Spleen (tissue), 11 donors: Measurements from ENCODE around the gene ECT2. TPM values are rescaled to one million over a fixed set of nuclear protein-coding genes. Genes with fewer than 3 reads are reported as not detected.
"Not testable (repeated sequence)": the region's sequence is repeated elsewhere in the genome, so short reads cannot be mapped to it uniquely, and the experiment has no call there.

ENCODE experiments used
- DNase-seq: peaks from one replicate; pipeline ENCODE4 v3.0.0-alpha.2; 2020
- H3K27ac ChIP-seq, 8 donors: fragments of 200-600 bp; sonication (generic) in 7 of 8; 1 replicate in 4 of 8; 2 replicates in 4 of 8; pipeline versions ENCODE4 v1.5.0 to v1.8.0; 2016 to 2021; ENCODE audit warnings: inconsistent platforms in 4 of 8, mild to moderate bottlenecking in 4 of 8, moderate library complexity in 1 of 8
- H3K27me3 ChIP-seq, 7 donors: fragments of 200-600 bp; sonication (generic) in 6 of 7; replicated peaks in 1 of 7; 1 replicate in 4 of 7; 2 replicates in 3 of 7; pipeline versions ENCODE4 v1.5.0 to v1.8.0; 2016 to 2021; ENCODE audit warnings: inconsistent platforms in 3 of 7, mild to moderate bottlenecking in 1 of 7
- H3K36me3 ChIP-seq, 6 donors: fragments of 200-600 bp; sonication (generic) in 5 of 6; 1 replicate in 4 of 6; 2 replicates in 2 of 6; pipeline versions ENCODE4 v1.5.0 to v1.8.0; 2016 to 2021; ENCODE audit warnings: inconsistent platforms in 2 of 6
- H3K4me1 ChIP-seq, 6 donors: fragments of 200-600 bp; sonication (generic) in 5 of 6; 1 replicate in 3 of 6; 2 replicates in 3 of 6; pipeline versions ENCODE4 v1.5.0 to v1.8.0; 2016 to 2021; ENCODE audit warnings: inconsistent platforms in 3 of 6
- H3K4me3 ChIP-seq, 8 donors: fragments of 200-600 bp; sonication (generic) in 7 of 8; 1 replicate in 4 of 8; 2 replicates in 4 of 8; pipeline versions ENCODE4 v1.5.0 to v1.8.0; 2016 to 2021; ENCODE audit warnings: inconsistent platforms in 4 of 8, mild to moderate bottlenecking in 4 of 8, moderate library complexity in 2 of 8
- H3K9me3 ChIP-seq, 8 donors: fragments of 200-600 bp; sonication (generic) in 7 of 8; 1 replicate in 4 of 8; 2 replicates in 4 of 8; pipeline versions ENCODE4 v1.5.0 to v1.8.0; 2016 to 2021; ENCODE audit warnings: inconsistent platforms in 4 of 8
- CTCF ChIP-seq, 11 experiments: fragments of 200-600 bp in 7 of 11; fragments of 450-650 bp in 4 of 11; sonication (generic) in 4 of 11; IDR thresholded peaks in 8 of 11; conservative IDR thresholded peaks in 3 of 11; 1 replicate in 7 of 11; 2 replicates in 4 of 11; pipeline versions ENCODE4 v1.4.0 to v1.8.0; 2016 to 2021; ENCODE audit warnings: antibody characterized with exemption in 11 of 11, inconsistent platforms in 4 of 11, mild to moderate bottlenecking in 1 of 11
- POLR2A ChIP-seq, 3 donors: fragments of 450-650 bp; IDR thresholded peaks; one replicate each; pipeline ENCODE4 v1.5.1; 2017; ENCODE audit warnings: antibody characterized with exemption in 3 of 3, mild to moderate bottlenecking in 1 of 3
- POLR2AphosphoS5 ChIP-seq, 3 donors: sonication (generic); formaldehyde crosslinking; IDR thresholded peaks; one replicate each; pipeline ENCODE4 v1.5.1; 2017; ENCODE audit warnings: antibody characterized with exemption in 3 of 3
- WGBS, 5 donors: extraction: QIAGEN DNeasy Blood & Tissue Kit in 3 of 5; methylation state at CpG; one replicate each; pipeline versions ENCODE4 v1.1.5 to v1.1.7; 2013 to 2018; 5-methylcytosine and 5-hydroxymethylcytosine counted together
- intact Hi-C: fragments of 100-400 bp; cut with DNase I; formaldehyde crosslinking; loops from one replicate; pipeline ENCODE4 v1.15.0; 2023; ENCODE audit warnings: low total_unique reads
- polyA plus RNA-seq, 3 donors: library from polyadenylated mRNA; stranded (reverse); fragments of 200-250 nt; gene quantifications; one replicate each; pipeline ENCODE4 v1.2.1, GENCODE V29; 2013
- total RNA-seq, 7 donors: library from RNA; depleted of rRNA in 3 of 7; stranded (reverse); fragments of >200 nt in 3 of 7; fragmentation: NEBNext Ultra II Directional in 4 of 7; extraction: Animal tissue kit (Norgen Biotek cat#: 25700) in 4 of 7; gene quantifications; one replicate each; pipeline versions ENCODE4 v1.1.0 to v1.2.1, GENCODE V29; 2016 to 2021
- donor health status: healthy with polysubstance abuse.
- donor health status: DM: no; HTN: no; CAD: no; lungs with moderate emphysema.
- donor health status: DM: no; HTN: no; CAD: no.
- donor health status: Bipolar disorder and iron deficiency.
- donor health status: healthy.
- donor health status: DM: no; HTN: no; CAD: no.
- donor health status: DM: yes; HTN: yes; CAD: no.

The ECT2 gene
- total and polyA plus RNA-seq, 10 donors, result 2.2 to 19.1 (median 9.7) TPM

GRCh38 chr3:172702256-172702655 is 48.3 kb upstream of the ECT2 start:
- no peaks in the 10 kb centered on the region for H3K36me3 ChIP-seq
- TF ChIP-seq POLR2AphosphoS5 (IDR thresholded peaks at IDR 0.05) (no peak), CTCF (IDR thresholded peaks at IDR 0.05 in 8 of 11, conservative IDR thresholded peaks at IDR 0.05 in 3 of 11) (no peak), POLR2A (IDR thresholded peaks at IDR 0.05) (no peak)
- no peak for DNase-seq
- H3K27ac ChIP-seq, result no peak overlapping the region
- H3K4me1 ChIP-seq, result peaks cover 0 to 38% (median 13%) of the 10 kb centered on the region in 6 donors
- intact Hi-C loops, result no loop called here
- no peak overlapping the region for H3K4me3 ChIP-seq
- H3K27me3 ChIP-seq, result no peaks in the 10 kb centered on the region
- WGBS, 5 donors, result 85 to 93% (median 90%) methylated on average over 3 of the region's 3 CpGs
- no peaks in the 10 kb centered on the region for H3K9me3 ChIP-seq

GRCh38 chr3:172702731-172703130 is 47.8 kb upstream of the ECT2 start:
- intact Hi-C loops, H3K27ac ChIP-seq, H3K27me3 ChIP-seq, DNase-seq, H3K9me3 ChIP-seq, H3K4me3 ChIP-seq, H3K36me3 ChIP-seq: not testable (repeated sequence)
- H3K4me1 ChIP-seq, result peaks cover 0 to 39% (median 13%) of the 10 kb centered on the region in 6 donors
- 86 to 93% (median 90%) methylated on average over 3 of the region's 3 CpGs for WGBS, 5 donors

GRCh38 chr3:172704001-172704400 is 46.5 kb upstream of the ECT2 start:
- WGBS, 5 donors, result 15 to 54% (median 39%) methylated on average over 1 of the region's 1 CpG
- Histone ChIP-seq H3K27me3 (no peaks in the 10 kb centered on the region), H3K27ac (no peak overlapping the region), H3K4me3 (no peak overlapping the region), H3K36me3 (no peaks in the 10 kb centered on the region), H3K9me3 (no peaks in the 10 kb centered on the region), H3K4me1 (peaks cover 0 to 32% (median 6%) of the 10 kb centered on the region in 6 donors)
- DNase-seq, result no peak
- no peak for TF ChIP-seq CTCF (IDR thresholded peaks at IDR 0.05 in 8 of 11, conservative IDR thresholded peaks at IDR 0.05 in 3 of 11)
- TF ChIP-seq POLR2A (IDR thresholded peaks at IDR 0.05), result no peak
- TF ChIP-seq POLR2AphosphoS5 (IDR thresholded peaks at IDR 0.05), result no peak
- intact Hi-C loops, result no loop called here

GRCh38 chr3:172705170-172705569 is 45.4 kb upstream of the ECT2 start:
- Histone ChIP-seq H3K27ac (no peak overlapping the region), H3K9me3 (no peaks in the 10 kb centered on the region), H3K4me3 (no peak overlapping the region), H3K27me3 (no peaks in the 10 kb centered on the region), H3K36me3 (no peaks in the 10 kb centered on the region), H3K4me1 (peaks cover 9 to 33% (median 14%) of the 10 kb centered on the region in 6 donors)
- no peak for DNase-seq
- TF ChIP-seq CTCF (IDR thresholded peaks at IDR 0.05 in 8 of 11, conservative IDR thresholded peaks at IDR 0.05 in 3 of 11), result no peak
- no peak for TF ChIP-seq POLR2AphosphoS5 (IDR thresholded peaks at IDR 0.05)
- WGBS, 5 donors, result 91 to 100% (median 93%) methylated on average over 4 of the region's 4 CpGs
- intact Hi-C loops, result no loop called here

- Histone ChIP-seq H3K4me3 (no peak overlapping the region), H3K27me3 (no peaks in the 10 kb centered on the region), H3K9me3 (no peaks in the 10 kb centered on the region), H3K4me1 (peaks cover 10 to 43% (median 21%) of the 10 kb centered on the region in 6 donors), H3K27ac (no peak overlapping the region), H3K36me3 (no peaks in the 10 kb centered on the region)
- no peak for TF ChIP-seq POLR2A (IDR thresholded peaks at IDR 0.05)
- intact Hi-C loops, result no loop called here
- DNase-seq, result no peak
- WGBS, 5 donors, result 83 to 90% (median 85%) methylated on average over 2 of the region's 2 CpGs
These were observed 43.5 kb upstream of the ECT2 start for GRCh38 chr3:172707030-172707429.
